ENCODE measurements around the gene STAM2. TPM values are rescaled to one million over a fixed set of nuclear protein-coding genes. Genes with fewer than 3 reads are reported as not detected.

Gene STAM2
- total and polyA plus RNA-seq, 2 of the 13 experiments (the other 11 are each of a cell fraction or from before 2014, with no cell fraction given) = 14.7 to 24.1 TPM

DNA sequence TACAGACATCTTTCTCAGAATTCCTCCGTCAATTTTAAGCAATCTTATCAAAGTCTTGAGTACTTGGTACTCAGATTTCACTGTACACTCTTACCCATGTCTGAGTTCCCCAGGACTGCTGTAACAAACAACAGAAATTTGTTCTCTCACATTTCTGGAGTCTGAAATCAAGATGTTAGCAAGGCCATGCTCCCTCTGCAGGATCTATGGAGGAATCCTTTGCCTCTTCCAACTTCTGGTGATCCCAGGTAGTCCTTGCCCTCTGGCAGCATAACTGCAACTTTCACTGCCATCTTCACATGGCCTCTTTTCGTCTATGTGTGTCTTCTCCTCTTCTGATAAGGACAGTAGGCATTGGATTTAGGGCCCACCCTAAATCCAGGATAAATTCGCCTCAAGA, 59.6 kb downstream of the STAM2 start:
- WGBS (ENCODE audit: low lambda C conversion rate) = 88% methylated on average over 3 of the region's 3 CpGs
- Histone ChIP-seq H3K4me3 (replicated peaks in 1 of 3; ENCODE audit: insufficient read depth in 1 of 3, low read depth in 2 of 3, low read length in 3 of 3) (no peak overlapping the region), H3K27me3 (ENCODE audit: control insufficient read depth in 1 of 2, insufficient read depth in 2 of 2, low read length in 2 of 2) (no peaks in the 10 kb centered on the region), H3K27ac (ENCODE audit: extremely low read length, insufficient read depth, low read length) (no peak overlapping the region), H3K79me2 (ENCODE audit: insufficient read depth, low read length) (no peaks in the 10 kb centered on the region), H3K4me1 (ENCODE audit: insufficient read depth, low read length) (no peaks in the 10 kb centered on the region), H3K9ac (ENCODE audit: insufficient read depth, low read depth, low read length) (no peak overlapping the region), H4K20me1 (ENCODE audit: insufficient read depth, low read length) (no peaks in the 10 kb centered on the region), H3K9me3 (ENCODE audit: low read length) (no peaks in the 10 kb centered on the region), H3K4me2 (ENCODE audit: low read depth, low read length) (no peak overlapping the region), H3K36me3 (replicated peaks in 1 of 2; ENCODE audit: control insufficient read depth in 1 of 2, insufficient read depth in 2 of 2, low read length in 2 of 2) (no peaks in the 10 kb centered on the region; a peak in 1 of 5 replicates), H2AFZ (ENCODE audit: low read length) (no peak overlapping the region)
- BruUV-seq (replicated peaks) = no TSS peak
- in situ Hi-C loops (cut with HindIII; ENCODE audit: extremely low pct_ligation_motif_present, low pct_unique_long_range_greater_than_20kb) = no loop called here
- ATAC-seq (peak; percentile 66), FAIRE-seq (no peak), DNase-seq (ENCODE audit: low spot score) (no peak)
- intact Hi-C loops (cut with micrococcal nuclease; ENCODE audit: unreplicated experiment) = loop anchor here (1.0 kb wide), 1 partner anchor 79 kb away; no protein-coding TSS in a partner anchor
- POLR2A ChIA-PET = no interaction called here
- CTCF ChIA-PET (ENCODE audit: low intra/inter-chr PET ratio, low total read pairs) = interaction anchor here (1.5 kb wide), 1 partner anchor 79 kb away, joined by 6 read pairs; no protein-coding TSS in a partner anchor
- TF ChIP-seq, protein P1, sequence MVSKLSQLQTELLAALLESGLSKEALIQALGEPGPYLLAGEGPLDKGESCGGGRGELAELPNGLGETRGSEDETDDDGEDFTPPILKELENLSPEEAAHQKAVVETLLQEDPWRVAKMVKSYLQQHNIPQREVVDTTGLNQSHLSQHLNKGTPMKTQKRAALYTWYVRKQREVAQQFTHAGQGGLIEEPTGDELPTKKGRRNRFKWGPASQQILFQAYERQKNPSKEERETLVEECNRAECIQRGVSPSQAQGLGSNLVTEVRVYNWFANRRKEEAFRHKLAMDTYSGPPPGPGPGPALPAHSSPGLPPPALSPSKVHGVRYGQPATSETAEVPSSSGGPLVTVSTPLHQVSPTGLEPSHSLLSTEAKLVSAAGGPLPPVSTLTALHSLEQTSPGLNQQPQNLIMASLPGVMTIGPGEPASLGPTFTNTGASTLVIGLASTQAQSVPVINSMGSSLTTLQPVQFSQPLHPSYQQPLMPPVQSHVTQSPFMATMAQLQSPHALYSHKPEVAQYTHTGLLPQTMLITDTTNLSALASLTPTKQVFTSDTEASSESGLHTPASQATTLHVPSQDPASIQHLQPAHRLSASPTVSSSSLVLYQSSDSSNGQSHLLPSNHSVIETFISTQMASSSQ (IDR thresholded peaks at IDR 0.05; ENCODE audit: low read depth) = no peak
- TF ChIP-seq, protein P1 (CRISPR knock-in tag; IDR thresholded peaks at IDR 0.05; ENCODE audit: borderline replicate concordance) = no peak
- TF ChIP-seq HNRNPH1 (optimal IDR thresholded peaks at IDR 0.05; ENCODE audit: low read depth, low read length) (no peak), ZNF766 (CRISPR knock-in tag; IDR thresholded peaks at IDR 0.05; ENCODE audit: borderline replicate concordance) (no peak), POLR2G (IDR thresholded peaks at IDR 0.05; ENCODE audit: low read depth, low read length) (no peak), ZNF235 (CRISPR knock-in tag; IDR thresholded peaks at IDR 0.05; ENCODE audit: borderline replicate concordance) (no peak), ISL2 (CRISPR knock-in tag; IDR thresholded peaks at IDR 0.05) (no peak), PAWR (CRISPR knock-in tag; IDR thresholded peaks at IDR 0.05; ENCODE audit: borderline replicate concordance) (no peak), ZFP36L2 (CRISPR knock-in tag; IDR thresholded peaks at IDR 0.05) (no peak), ZNF33B (CRISPR knock-in tag; IDR thresholded peaks at IDR 0.05) (no peak), RORA (CRISPR knock-in tag; IDR thresholded peaks at IDR 0.05) (no peak), ZNF501 (CRISPR knock-in tag; IDR thresholded peaks at IDR 0.05) (no peak)
- TF ChIP-seq, protein P2, sequence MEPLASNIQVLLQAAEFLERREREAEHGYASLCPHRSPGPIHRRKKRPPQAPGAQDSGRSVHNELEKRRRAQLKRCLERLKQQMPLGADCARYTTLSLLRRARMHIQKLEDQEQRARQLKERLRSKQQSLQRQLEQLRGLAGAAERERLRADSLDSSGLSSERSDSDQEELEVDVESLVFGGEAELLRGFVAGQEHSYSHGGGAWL (CRISPR knock-in tag; IDR thresholded peaks at IDR 0.05) = no peak
